Panc1 (cell line): ENCODE measurements around the gene GRM7. TPM values are rescaled to one million over a fixed set of nuclear protein-coding genes. Genes with fewer than 3 reads are reported as not detected.

Experiments
- ATAC-seq: fragments of 200-7000 bp; cut with Tn5 transposase; 2 replicates; pipeline ENCODE4 v1.9.1; 2020; ENCODE audit warnings: mild to moderate bottlenecking, moderate library complexity
- BruUV-seq: library from RNA; stranded (reverse); fragments of 400-500 nt; replicated peaks from 2 replicates; lab custom pipeline; 2021; lab: Mats Ljungman, UMichigan
- CTCF ChIA-PET: fragments of 300-600 bp; sonication (Branson Sonifier 250); formaldehyde crosslinking; loops from one replicate; lab custom pipeline; 2022; ENCODE audit warnings: antibody characterized with exemption; lab: Charles Lee
- POLR2A ChIA-PET: fragments of 300-600 bp; sonication (Branson Sonifier 250); formaldehyde crosslinking; loops from one replicate; lab custom pipeline; 2022; ENCODE audit warnings: antibody characterized with exemption; lab: Charles Lee
- DNase-seq: peaks from one replicate; pipeline ENCODE4 v3.0.0-alpha.2; 2010; ENCODE audit warnings: low read depth, low spot score
- H3K27ac ChIP-seq: 2 replicates; pipeline ENCODE4 v1.5.1; 2011; ENCODE audit warnings: mild to moderate bottlenecking, low read length, inconsistent platforms
- H3K27me3 ChIP-seq: fragments of 200-500 bp; sonication (Bioruptor generic); 2 replicates; pipeline ENCODE4 v1.6.0; 2014; ENCODE audit warnings: low read length, inconsistent platforms; ENCODE audit not compliant: control insufficient read depth, insufficient read depth
- H3K36me3 ChIP-seq: fragments of 200-500 bp; sonication (Bioruptor generic); 2 replicates; pipeline ENCODE4 v1.5.1; 2014; ENCODE audit warnings: inconsistent platforms, mild to moderate bottlenecking, low read length, moderate library complexity; ENCODE audit not compliant: control insufficient read depth, insufficient read depth
- H3K4me1 ChIP-seq: 2 replicates; pipeline ENCODE4 v1.5.1; 2011; ENCODE audit warnings: inconsistent platforms, mild to moderate bottlenecking, low read length, moderate library complexity; ENCODE audit not compliant: control insufficient read depth, insufficient read depth
- H3K4me3 ChIP-seq, 2 experiments: 2 replicates each; pipeline ENCODE4 v1.5.1; 2011 to 2012; ENCODE audit warnings: low read depth in 2 of 2, low read length in 2 of 2, mild to moderate bottlenecking in 2 of 2, inconsistent platforms in 1 of 2, moderate library complexity in 1 of 2
- H3K9me3 ChIP-seq: fragments of 200-500 bp; sonication (Bioruptor generic); 2 replicates; pipeline ENCODE4 v1.5.1; 2014; ENCODE audit warnings: low read depth, mild to moderate bottlenecking, inconsistent platforms, low read length, moderate library complexity; ENCODE audit not compliant: control insufficient read depth, insufficient read depth
- POLR2AphosphoS5 ChIP-seq: IDR thresholded peaks from 2 replicates; pipeline ENCODE4 v1.6.1; 2012; ENCODE audit warnings: mild to moderate bottlenecking, low read depth, low read length, moderate library complexity
- SIN3A ChIP-seq: IDR thresholded peaks from 2 replicates; pipeline ENCODE4 v1.6.1; 2012; ENCODE audit warnings: low read depth, mild to moderate bottlenecking, low read length, moderate library complexity, borderline replicate concordance; ENCODE audit not compliant: insufficient read depth
- TCF7L2 ChIP-seq: IDR thresholded peaks from 2 replicates; pipeline ENCODE4 v1.6.1; 2011; ENCODE audit warnings: mild to moderate bottlenecking, low read depth, low read length, inconsistent platforms
- in situ Hi-C: cut with HindIII; loops from 2 replicates; pipeline ENCODE4 v1.10.0; 2016; ENCODE audit warnings: low sequenced_read_pairs, low pct_unique_long_range_greater_than_20kb
- intact Hi-C: fragments of 100-400 bp; cut with micrococcal nuclease; formaldehyde crosslinking; loops from one replicate; pipeline ENCODE4 v1.10.0; 2022; ENCODE audit not compliant: unreplicated experiment
- total RNA-seq: library from RNA; stranded (reverse); gene quantifications from one replicate; pipeline ENCODE4 v1.2.1, GENCODE V29; 2021; ENCODE audit not compliant: unreplicated experiment
- TF ChIP-seq, protein P1 (sequence below), 2 experiments: IDR thresholded peaks; 2 replicates each; pipeline ENCODE4 v1.6.1; 2011 to 2012; ENCODE audit warnings: low read depth in 2 of 2, control low read depth in 1 of 2, low read length in 1 of 2, mild to moderate bottlenecking in 1 of 2, moderate library complexity in 1 of 2; ENCODE audit not compliant: insufficient read depth in 1 of 2
- TF ChIP-seq, protein P2 (sequence below): fragments of 450-650 bp; IDR thresholded peaks from 2 replicates; pipeline ENCODE4 v1.5.1; 2017; ENCODE audit warnings: mild to moderate bottlenecking

GRM7 gene
- total RNA-seq, 1 experiment from 2014 or later, result not detected

DNA sequence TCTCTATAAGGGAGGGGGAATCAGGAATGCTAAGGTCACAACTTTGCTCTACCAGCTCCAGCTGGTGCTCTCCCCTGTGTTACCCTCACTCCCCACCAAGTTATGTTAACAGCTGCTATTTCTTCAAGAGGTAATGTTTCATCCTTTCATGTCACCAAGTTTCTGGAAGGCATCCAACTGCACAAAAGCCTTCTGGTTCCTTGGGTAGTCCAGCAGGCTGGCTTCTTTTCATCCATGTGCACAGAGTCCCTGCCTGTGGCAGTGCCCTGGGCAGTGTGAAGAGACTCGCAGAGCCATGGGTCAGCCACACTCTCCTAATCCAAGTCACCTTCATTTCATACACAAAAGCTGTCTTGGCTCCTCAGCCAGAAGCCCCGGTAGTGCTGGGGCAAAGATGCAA, 903.2 kb downstream of the GRM7 start:
- BruUV-seq, result no TSS peak
- Histone ChIP-seq H3K27ac (no peak overlapping the region), H3K9me3 (no peaks in the 10 kb centered on the region), H3K4me1 (no peaks in the 10 kb centered on the region), H3K27me3 (no peaks in the 10 kb centered on the region), H3K4me3 (no peak overlapping the region), H3K36me3 (no peaks in the 10 kb centered on the region)
- TF ChIP-seq TCF7L2 (no peak), SIN3A (no peak), POLR2AphosphoS5 (no peak)
- TF ChIP-seq, protein P1, sequence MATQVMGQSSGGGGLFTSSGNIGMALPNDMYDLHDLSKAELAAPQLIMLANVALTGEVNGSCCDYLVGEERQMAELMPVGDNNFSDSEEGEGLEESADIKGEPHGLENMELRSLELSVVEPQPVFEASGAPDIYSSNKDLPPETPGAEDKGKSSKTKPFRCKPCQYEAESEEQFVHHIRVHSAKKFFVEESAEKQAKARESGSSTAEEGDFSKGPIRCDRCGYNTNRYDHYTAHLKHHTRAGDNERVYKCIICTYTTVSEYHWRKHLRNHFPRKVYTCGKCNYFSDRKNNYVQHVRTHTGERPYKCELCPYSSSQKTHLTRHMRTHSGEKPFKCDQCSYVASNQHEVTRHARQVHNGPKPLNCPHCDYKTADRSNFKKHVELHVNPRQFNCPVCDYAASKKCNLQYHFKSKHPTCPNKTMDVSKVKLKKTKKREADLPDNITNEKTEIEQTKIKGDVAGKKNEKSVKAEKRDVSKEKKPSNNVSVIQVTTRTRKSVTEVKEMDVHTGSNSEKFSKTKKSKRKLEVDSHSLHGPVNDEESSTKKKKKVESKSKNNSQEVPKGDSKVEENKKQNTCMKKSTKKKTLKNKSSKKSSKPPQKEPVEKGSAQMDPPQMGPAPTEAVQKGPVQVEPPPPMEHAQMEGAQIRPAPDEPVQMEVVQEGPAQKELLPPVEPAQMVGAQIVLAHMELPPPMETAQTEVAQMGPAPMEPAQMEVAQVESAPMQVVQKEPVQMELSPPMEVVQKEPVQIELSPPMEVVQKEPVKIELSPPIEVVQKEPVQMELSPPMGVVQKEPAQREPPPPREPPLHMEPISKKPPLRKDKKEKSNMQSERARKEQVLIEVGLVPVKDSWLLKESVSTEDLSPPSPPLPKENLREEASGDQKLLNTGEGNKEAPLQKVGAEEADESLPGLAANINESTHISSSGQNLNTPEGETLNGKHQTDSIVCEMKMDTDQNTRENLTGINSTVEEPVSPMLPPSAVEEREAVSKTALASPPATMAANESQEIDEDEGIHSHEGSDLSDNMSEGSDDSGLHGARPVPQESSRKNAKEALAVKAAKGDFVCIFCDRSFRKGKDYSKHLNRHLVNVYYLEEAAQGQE (IDR thresholded peaks at IDR 0.05; ENCODE audit: insufficient read depth in 1 of 2, low read depth in 2 of 2, low read length in 1 of 2), result no peak
- TF ChIP-seq, protein P2, sequence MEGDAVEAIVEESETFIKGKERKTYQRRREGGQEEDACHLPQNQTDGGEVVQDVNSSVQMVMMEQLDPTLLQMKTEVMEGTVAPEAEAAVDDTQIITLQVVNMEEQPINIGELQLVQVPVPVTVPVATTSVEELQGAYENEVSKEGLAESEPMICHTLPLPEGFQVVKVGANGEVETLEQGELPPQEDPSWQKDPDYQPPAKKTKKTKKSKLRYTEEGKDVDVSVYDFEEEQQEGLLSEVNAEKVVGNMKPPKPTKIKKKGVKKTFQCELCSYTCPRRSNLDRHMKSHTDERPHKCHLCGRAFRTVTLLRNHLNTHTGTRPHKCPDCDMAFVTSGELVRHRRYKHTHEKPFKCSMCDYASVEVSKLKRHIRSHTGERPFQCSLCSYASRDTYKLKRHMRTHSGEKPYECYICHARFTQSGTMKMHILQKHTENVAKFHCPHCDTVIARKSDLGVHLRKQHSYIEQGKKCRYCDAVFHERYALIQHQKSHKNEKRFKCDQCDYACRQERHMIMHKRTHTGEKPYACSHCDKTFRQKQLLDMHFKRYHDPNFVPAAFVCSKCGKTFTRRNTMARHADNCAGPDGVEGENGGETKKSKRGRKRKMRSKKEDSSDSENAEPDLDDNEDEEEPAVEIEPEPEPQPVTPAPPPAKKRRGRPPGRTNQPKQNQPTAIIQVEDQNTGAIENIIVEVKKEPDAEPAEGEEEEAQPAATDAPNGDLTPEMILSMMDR, result no peak
- in situ Hi-C loops (no loop called here), intact Hi-C loops (no loop called here)
- ATAC-seq (no peak), DNase-seq (no peak)
- ChIA-PET CTCF (no interaction called here), POLR2A (no interaction called here)

DNA sequence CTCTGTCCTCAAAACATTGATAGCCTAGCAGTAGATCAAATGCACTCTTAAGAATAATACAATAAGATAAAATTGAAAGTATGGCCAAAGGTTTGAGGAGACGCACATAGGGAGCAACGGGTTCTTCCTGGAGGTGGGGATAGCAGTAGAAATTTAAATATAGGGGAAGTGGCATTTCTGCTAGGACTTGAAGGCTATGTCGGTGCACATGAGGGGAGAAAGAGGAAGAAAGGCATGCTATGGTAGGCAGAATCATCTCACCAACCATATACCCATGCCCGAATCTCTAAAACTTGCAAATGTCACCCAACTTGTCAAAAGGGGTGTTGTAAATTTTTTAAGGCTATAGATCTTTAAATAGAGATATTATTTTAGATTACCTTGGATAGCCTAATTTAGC, 905.6 kb downstream of the GRM7 start:
- in situ Hi-C loops, result no loop called here

More for the DNA sequence above, 905.6 kb downstream of the GRM7 start:
- Histone ChIP-seq H3K36me3 (no peaks in the 10 kb centered on the region), H3K27ac (no peak overlapping the region), H3K27me3 (no peaks in the 10 kb centered on the region), H3K9me3 (no peaks in the 10 kb centered on the region), H3K4me1 (no peaks in the 10 kb centered on the region), H3K4me3 (no peak overlapping the region)
- no TSS peak for BruUV-seq
- ATAC-seq (no peak), DNase-seq (no peak)
- ChIA-PET CTCF (no interaction called here), POLR2A (no interaction called here)
- intact Hi-C loops, result no loop called here
- TF ChIP-seq, protein P2, result no peak
- TF ChIP-seq POLR2AphosphoS5, result no peak
